ENCODE data around the gene LRRC27. TPM values are rescaled to one million over a fixed set of nuclear protein-coding genes. Genes with fewer than 3 reads are reported as not detected.

The LRRC27 gene
- total and polyA plus RNA-seq, 7 donors = 1.4 to 15.5 (median 6.2) TPM

DNA sequence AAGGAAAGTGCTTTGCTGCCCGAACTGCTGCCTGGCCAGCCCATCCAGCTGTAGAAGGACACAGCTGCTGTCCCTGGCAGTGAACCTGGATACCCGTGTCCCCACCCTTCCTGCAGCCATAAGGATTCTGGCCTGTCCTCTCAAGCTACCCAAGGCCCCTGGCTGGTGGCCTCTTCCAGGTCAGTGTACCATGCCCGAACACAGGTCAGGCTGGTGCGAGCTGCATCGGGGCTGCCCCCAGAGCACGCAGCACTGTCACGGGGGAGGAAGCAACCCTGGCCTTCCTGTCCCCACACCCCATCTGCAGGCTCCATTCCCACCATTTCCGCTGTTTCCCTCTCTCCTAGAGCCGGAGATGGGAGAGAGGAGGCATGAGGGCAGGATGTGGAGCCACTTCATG lies 34.5 kb downstream of the LRRC27 start:
- Histone ChIP-seq H3K36me3 (peaks cover 10 to 41% (median 14%) of the 10 kb centered on the region in 4 donors), H3K27ac (no peak overlapping the region), H3K27me3 (no peaks in the 10 kb centered on the region), H3K9me3 (no peaks in the 10 kb centered on the region), H3K4me3 (no peak overlapping the region), H3K4me1 (no peaks in the 10 kb centered on the region)
- TF ChIP-seq EP300 (IDR thresholded peaks at IDR 0.05) (no peak), POLR2A (IDR thresholded peaks at IDR 0.05) (no peak), POLR2AphosphoS5 (IDR thresholded peaks at IDR 0.05) (no peak)
- TF ChIP-seq, protein P1, sequence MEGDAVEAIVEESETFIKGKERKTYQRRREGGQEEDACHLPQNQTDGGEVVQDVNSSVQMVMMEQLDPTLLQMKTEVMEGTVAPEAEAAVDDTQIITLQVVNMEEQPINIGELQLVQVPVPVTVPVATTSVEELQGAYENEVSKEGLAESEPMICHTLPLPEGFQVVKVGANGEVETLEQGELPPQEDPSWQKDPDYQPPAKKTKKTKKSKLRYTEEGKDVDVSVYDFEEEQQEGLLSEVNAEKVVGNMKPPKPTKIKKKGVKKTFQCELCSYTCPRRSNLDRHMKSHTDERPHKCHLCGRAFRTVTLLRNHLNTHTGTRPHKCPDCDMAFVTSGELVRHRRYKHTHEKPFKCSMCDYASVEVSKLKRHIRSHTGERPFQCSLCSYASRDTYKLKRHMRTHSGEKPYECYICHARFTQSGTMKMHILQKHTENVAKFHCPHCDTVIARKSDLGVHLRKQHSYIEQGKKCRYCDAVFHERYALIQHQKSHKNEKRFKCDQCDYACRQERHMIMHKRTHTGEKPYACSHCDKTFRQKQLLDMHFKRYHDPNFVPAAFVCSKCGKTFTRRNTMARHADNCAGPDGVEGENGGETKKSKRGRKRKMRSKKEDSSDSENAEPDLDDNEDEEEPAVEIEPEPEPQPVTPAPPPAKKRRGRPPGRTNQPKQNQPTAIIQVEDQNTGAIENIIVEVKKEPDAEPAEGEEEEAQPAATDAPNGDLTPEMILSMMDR (IDR thresholded peaks at IDR 0.05) = no peak
- WGBS, 2 donors = 84 to 85% methylated on average over 9 of the region's 9 CpGs
- intact Hi-C loops (cut with DNase I) = no loop called here
- DNase-seq = peak; percentile 49

DNA sequence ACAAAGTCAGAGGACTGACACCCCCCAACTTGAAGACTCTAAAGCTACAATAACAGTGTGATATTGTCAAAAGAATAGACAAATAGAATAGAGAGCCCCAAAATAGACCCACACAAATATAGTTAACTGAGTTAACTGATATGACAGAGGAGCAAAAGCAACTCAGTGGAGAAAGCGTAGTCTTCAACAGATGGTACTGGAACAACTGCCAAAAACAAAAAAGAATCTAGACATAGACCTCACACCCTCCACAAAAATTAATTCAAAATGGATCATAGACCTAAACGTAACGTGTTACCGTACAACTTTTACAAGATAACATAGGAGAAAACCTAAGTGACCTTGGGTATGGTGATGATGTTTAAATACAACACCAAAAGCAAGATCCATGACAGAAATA lies 36.4 kb downstream of the LRRC27 start:
- no peaks in the 10 kb centered on the region for H3K27me3 ChIP-seq
- no peaks in the 10 kb centered on the region for H3K9me3 ChIP-seq
- H3K27ac ChIP-seq = no peak overlapping the region
- no peak for DNase-seq
- no peaks in the 10 kb centered on the region for H3K4me1 ChIP-seq
- peaks cover 10 to 32% (median 14%) of the 10 kb centered on the region in 4 donors for H3K36me3 ChIP-seq
- TF ChIP-seq, protein P1 (IDR thresholded peaks at IDR 0.05) = no peak
- no peak for TF ChIP-seq EP300 (IDR thresholded peaks at IDR 0.05)
- no peak for TF ChIP-seq POLR2AphosphoS5 (IDR thresholded peaks at IDR 0.05)
- no peak for TF ChIP-seq POLR2A (IDR thresholded peaks at IDR 0.05)
- H3K4me3 ChIP-seq = no peak overlapping the region
- intact Hi-C loops (cut with DNase I) = no loop called here
- WGBS, 2 donors = 73 to 84% methylated on average over 4 of the region's 4 CpGs

DNA sequence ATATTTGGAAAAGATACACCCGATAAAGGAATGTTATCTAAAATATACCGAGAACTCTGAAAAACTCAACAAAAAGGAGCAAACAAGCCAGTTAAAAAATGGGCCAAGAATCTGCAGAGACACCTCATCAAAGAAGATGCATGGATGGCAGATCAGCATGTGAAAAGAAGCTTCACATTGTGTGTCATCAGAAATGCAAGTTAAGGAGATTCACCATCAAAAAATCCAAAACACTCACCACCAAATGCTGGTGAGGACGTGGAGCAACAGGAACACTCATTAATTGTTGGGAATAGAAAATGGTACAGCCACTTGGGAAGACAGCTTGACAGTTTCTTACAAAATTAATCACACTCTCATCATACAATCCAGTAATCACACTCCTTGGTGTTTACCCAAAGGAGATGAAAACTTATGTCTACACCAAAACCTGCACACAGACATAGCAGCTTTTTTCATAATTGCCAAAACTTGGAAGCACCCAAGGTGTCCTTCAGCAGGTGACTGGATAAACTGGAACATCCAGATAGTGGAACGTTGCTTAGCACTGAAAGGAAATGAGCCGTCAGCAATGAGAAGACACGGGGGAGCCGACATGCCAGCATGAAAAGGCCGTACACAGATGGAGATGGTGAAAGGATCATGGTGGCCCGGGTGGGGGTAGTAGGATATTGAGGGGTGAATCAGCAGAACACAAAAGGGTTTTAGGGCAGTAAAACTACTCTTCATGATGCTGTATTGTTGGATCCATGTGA lies 37.1 kb downstream of the LRRC27 start:
- TF ChIP-seq, protein P1 (IDR thresholded peaks at IDR 0.05) = no peak
- TF ChIP-seq EP300 (IDR thresholded peaks at IDR 0.05) = no peak
- no peak for TF ChIP-seq POLR2A (IDR thresholded peaks at IDR 0.05)
- TF ChIP-seq POLR2AphosphoS5 (IDR thresholded peaks at IDR 0.05) = no peak
- 85 to 87% methylated on average over 9 of the region's 9 CpGs for WGBS, 2 donors
- Histone ChIP-seq H3K27ac (no peak overlapping the region), H3K4me1 (no peaks in the 10 kb centered on the region), H3K9me3 (no peaks in the 10 kb centered on the region), H3K36me3 (peaks cover 10 to 29% (median 14%) of the 10 kb centered on the region in 4 donors), H3K27me3 (no peaks in the 10 kb centered on the region), H3K4me3 (no peak overlapping the region)
- intact Hi-C loops (cut with DNase I) = no loop called here
- peak; percentile 33 for DNase-seq

DNA sequence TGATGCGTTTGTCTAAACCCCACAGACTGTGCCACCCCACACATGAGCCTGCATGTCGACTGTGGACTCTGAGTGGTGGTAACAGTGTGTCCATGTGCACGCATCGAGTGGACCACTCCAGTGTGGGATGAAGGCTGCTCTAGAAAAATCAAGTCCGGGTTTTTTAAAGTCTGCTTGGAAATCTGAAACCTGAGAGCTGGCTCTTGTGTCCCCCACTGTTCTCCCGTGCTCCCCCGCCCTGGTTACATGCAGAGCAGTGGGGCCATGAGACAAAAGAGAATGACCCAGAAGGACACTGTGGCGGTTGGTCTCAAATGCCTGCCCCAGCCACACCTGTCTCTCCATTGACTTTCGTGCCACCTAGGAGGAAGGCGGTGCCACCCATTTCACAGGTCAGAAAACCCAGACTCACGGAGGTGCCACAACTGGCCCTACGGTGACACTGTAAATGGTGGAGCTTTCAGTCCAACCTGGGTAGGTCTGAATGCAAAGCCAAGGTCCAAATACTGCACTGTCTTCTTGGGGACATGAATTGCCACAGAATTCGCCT lies 37.7 kb downstream of the LRRC27 start:
- 93 to 95% methylated on average over 13 of the region's 13 CpGs for WGBS, 2 donors
- peak; percentile 29 for DNase-seq
- Histone ChIP-seq H3K4me1 (no peaks in the 10 kb centered on the region), H3K4me3 (no peak overlapping the region), H3K27me3 (no peaks in the 10 kb centered on the region), H3K9me3 (no peaks in the 10 kb centered on the region), H3K36me3 (peaks cover 10 to 28% (median 14%) of the 10 kb centered on the region in 4 donors), H3K27ac (no peak overlapping the region)
- intact Hi-C loops (cut with DNase I) = no loop called here
- TF ChIP-seq POLR2AphosphoS5 (IDR thresholded peaks at IDR 0.05) (no peak), EP300 (IDR thresholded peaks at IDR 0.05) (no peak)

DNA sequence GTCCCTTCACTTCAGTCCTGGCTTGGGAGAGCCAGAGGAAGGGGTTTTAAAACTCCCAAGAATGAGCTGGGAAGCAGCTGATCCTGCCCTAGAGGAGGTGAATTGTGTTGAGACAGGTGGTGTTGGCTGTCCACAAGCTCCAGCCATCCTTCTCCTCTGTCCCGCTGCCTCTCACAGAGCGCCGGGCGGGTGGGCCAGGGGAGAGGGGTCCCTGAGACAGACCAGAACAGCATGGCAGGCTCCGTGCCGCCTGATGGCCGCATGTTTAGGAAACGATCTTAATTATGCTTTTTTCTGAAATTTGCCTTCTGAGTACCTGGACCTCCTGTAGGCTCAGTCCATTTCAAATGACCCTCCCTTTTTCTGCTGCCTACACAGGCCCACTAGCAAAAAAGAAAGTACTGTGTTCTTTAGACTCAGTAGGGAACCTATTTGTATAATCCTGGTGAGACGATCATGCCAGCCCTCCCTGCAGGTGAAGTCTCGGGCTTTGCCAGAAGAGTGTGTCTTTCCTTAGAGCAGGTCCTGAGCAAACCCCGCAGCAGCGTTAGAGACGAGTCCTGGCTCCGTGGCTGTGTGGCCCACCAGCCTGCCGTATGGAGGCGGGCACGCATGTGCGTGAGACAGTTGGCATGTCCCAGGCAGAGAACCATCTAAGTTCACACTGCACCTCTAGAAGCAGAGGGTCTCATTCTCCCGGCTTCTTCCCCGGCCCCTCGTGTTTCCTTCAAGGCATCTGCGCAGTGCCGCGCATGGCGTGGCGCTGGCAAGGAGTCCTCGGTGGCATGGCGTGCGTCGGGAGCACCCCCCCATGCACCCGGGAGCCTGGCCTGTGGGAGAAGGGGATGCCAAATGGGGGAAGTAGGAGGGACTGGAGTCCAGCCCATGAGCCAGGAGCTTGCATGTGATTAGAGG lies 38.7 kb downstream of the LRRC27 start:
- WGBS, 2 donors = 96 to 97% methylated on average over 31 of the region's 31 CpGs

More for the DNA sequence above, 38.7 kb downstream of the LRRC27 start:
- no peak for DNase-seq
- H3K4me3 ChIP-seq = no peak overlapping the region
- TF ChIP-seq EP300 (IDR thresholded peaks at IDR 0.05) (no peak), POLR2A (IDR thresholded peaks at IDR 0.05) (no peak), POLR2AphosphoS5 (IDR thresholded peaks at IDR 0.05) (no peak)
- TF ChIP-seq, protein P1 (IDR thresholded peaks at IDR 0.05) = no peak
- H3K9me3 ChIP-seq = no peaks in the 10 kb centered on the region
- intact Hi-C loops (cut with DNase I) = no loop called here
- H3K27me3 ChIP-seq = no peaks in the 10 kb centered on the region
- no peaks in the 10 kb centered on the region for H3K4me1 ChIP-seq
- H3K36me3 ChIP-seq = peaks cover 5 to 19% (median 11%) of the 10 kb centered on the region in 4 donors
- no peak overlapping the region for H3K27ac ChIP-seq
